NOMO-1 treated with dmso at 0.1 percent for 144 hours (cell line): ENCODE measurements around the gene MLLT3.

Source experiments
- DNase-seq: peaks from one replicate; lab custom pipeline; 2025; ENCODE audit not compliant: unreplicated experiment; lab: John Stamatoyannopoulos, UW

Gene MLLT3

DNA sequence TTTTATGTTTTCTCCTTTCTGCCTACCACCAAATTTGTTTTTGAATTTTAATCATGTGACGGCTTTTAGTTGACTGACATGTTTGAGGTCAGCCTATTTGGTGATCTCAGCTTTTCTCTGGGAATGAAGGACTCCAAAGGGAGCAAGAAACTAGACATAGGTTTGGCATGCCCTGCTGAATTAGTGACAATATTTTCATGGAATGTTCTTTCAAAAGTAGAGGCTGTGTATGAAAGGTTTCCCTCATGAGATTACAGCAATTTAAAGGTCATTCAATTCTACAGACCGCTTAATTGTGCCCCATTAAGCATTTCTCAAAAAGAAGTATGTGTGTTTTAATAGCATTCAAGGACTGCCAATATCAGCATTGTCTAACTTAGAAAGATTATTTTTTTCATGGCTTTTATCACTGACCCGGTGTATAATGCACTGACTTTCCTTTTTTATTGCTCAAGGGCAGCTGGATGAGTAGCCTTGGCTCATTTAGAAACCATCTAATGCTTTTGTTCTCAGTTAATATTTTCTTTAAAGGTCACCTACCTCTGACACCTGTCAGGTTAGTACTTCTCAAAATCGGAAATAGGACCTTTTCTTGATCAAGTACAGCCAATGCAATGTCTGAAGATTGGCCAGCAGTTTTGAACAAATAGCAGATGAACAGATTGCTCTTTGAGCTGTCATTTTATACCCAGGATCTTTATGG lies 8.1 kb upstream of the MLLT3 start:
- no peak for DNase-seq

DNA sequence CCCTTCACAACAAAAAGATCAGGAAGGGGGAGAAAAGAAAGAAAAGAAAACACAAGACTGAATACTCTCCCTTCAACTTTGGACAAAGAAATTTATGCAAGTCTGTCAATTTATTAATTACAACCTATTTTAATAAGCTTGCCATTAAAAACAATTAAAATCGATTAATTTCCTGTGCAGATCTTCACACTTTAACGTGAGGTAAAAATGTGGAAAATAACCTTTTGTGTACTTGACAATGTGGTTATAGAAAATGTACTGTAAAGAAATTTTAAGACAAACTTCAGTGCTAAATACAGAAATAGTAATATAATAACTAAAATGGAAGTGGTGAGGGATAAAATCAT lies 2.7 kb upstream of the MLLT3 start:
- no peak for DNase-seq

DNA sequence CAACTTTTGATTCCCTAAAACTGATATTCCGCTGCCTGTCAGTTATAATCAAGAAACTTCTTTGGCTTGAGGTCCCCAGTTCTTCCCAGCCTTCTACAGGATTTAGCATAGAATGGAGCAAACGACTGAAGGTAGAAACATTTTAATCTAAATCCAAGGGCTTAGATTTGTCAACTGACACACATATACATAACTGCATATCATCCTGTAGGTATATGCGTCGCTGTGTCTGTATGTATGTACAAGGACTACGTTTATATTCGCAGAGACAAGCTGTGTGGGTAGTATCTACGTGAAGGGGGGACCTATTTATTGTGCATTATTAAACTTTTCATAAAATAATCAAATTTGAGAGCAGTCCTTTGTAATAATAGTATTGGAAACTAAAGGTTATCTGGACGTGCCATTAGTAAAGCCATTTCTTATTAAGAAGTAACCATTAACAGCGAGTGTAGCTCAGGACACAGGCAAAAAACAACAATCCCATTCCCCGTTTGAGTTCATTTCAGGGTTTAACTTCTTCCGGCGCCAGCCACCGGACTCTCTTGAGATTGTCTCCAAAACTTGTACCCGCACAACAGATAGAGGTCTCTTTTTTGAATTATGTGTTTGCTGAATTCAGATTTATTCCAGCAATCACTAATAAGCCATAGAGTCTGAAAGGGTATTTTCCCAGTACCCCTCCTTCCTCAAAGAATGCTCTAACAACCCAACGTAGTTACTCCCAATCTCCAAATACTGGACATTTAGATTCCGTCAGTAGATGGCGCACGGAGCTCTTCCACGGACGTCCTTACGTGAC lies 2.1 kb upstream of the MLLT3 start:
- no peak for DNase-seq

DNA sequence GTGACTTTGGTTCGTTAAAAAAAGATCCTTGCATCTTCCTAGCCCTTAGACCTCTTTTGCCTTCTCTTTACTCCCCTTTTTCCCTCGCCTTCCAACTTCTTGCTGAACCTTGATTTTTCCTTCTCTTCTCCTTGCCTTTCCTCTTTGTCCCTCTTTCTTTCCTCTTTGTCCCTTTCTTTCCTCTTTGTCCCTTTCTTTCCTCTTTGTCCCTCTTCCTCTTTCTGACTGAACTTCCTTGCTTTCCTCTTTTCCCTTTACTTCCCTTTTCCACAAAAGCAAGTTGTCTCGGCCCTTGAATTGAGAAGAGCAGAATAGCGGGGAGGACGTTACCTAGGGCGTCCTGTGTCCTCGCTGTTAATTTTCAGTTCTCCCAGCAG lies 1.4 kb upstream of the MLLT3 start:
- no peak for DNase-seq

DNA sequence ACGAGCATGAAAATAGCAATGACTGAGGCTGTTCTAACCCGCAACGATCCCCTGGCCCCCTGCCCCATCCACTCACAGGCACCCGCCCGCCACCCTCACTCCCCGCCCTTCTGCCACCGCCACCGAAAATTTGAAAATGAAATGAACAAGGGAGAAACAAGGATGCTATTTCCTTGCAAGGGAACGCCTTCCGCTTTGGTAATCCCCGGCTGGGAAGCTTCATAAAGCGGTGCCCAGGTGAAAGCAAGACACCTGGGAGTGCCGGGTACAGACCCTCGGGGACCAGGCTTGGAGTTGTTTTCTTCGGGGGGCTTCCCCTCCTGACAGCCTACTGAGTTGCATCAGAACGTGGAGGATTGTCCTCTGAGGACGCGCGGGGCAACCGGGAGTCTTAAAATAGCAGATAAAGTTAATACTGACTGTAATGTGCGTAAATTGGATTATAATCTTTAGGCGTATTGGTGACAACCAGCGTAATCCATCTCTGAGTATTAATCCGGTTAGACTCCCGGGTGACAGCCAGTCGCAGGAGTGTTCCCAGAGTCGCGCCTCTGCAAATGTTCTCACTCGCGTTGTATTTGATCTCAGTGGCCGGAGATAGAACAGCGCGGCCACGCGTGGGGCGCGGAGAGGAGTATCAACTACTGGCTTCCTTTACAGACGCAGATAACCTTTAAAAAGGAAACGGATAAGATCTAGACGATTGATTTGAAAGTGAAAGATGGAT lies 885 bp upstream of the MLLT3 start:
- no peak for DNase-seq

DNA sequence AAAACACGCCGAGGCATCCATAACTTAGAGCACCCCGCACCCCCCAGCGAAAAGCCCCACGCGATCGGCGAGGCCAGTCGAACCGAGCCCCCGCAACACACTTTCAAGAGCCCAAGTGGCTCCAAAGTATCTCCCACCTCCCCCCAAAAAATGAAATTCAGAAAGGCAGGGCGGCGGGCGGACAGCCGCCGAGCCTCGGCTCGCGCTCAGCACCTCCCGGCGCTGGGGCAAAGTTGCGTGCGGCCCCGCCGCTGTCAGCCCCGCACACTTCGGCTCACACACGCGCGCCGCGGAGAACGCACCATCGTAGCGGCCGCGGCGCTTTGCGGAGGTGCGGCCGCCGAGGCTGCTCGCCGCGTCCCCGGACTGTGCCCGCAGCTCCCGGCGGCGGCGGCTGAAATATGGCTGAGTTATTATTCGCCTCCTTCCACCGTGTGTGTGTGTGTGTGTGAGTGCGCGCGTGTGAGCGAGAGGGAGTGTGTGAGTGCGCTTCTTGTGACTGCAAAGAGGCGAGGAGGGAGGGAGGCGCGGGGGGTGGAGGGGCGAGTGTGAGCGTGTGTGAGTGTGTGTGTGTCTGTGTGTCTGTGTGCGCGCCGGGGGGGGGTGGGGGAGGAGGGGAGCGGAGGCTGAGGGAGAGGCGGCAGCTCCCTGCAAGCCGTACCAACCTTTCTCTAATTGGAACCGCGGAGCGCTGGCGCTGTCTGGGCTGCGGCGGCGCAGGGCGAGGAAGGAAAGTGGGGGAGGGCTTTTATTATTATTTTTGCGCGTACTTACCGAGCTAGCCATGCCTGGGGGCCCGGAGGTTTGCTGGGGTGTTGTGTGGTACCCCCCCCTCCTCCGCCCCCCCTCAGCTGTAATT lies 599 bp downstream of the MLLT3 start:
- no peak for DNase-seq

DNA sequence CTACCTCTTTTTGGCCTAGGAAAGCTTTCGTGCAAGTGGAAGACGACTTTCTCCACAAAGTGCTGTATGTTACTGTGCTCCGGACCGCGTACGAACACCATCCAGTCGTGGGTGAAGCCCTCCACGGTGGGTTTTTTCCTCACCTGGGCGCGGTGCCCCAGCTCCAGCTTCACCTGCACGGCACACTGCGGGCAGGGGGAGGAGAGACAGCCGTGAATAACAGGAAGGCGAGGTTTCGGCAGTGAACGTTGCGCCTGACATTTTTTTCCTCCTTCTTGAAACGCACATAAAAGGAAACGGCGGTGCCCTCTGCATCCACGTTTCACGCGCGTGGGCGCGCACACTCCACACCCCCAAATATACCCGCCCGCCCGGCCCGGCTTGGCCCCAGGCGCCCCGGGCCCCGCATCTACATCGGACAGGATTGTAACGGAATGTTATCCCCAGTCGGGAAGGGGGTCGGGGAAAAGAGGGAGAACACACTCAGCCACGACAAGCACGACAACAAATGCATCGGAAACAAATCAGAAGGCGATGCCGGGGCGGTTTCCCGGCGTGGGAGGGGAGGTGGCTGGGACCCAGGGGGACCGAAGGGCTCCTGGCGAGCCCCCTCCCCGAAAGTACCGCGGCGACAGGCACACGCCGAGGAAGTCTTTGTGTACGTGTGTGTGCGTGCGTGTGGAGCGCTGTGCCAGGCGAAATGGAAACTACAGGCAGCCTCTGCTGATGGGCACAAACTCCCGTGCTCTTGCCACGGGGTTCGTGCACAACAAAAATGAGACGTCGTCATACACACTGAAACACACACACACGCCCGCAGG lies 1.4 kb downstream of the MLLT3 start:
- no peak for DNase-seq

DNA sequence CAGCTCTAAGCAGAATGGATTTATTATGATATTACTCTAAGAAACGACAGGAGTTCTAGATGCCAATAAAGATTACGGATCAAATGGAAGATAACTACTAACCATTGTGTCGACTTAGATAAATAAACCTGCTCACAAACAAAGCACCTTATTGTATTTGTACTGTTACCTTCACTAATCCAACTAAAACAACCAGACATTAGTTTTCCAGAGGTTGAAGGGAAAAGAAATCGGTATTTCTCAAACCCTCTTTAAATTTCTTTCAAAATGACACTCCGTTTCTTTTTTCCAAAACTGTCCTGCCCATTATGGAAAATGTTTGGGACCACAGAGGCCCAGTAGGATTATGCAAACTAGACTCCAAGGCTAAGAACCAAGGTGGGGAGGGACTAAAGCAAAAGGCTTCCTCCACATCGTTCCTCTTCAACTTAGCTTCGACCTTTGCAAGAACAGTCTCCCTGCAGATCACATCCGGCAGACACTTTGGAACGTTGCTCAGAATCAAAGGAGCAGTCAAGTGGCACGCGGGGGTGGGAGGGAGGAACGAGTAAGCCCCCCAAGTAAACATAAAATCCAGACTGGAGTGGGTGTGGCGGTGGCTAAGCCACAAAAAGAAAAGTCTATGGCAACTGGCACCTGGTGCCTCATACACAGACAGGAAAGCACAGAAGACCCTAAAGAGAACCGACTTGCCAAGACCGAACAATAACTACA lies 2.7 kb downstream of the MLLT3 start:
- no peak for DNase-seq

DNA sequence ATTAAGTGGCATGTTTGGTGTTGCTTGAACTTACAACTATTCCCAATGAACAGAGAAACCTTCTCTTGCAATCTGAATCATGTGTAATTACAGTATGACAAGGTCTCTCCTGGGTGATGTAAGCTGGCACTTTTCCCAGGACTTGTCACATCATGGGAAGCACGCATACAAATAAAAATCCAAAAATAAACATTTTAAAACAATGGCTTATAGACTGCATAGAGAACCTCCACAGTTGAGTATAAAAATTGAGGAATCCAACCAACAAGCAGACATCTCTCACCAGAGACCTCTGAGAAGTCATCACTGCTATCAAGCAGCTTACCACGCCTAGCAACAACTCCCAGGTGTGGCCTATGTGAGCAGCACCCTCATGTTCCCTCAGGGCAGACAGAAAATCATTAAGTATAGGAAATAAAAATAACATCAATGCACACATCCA lies 3.9 kb downstream of the MLLT3 start:
- DNase-seq = no peak

DNA sequence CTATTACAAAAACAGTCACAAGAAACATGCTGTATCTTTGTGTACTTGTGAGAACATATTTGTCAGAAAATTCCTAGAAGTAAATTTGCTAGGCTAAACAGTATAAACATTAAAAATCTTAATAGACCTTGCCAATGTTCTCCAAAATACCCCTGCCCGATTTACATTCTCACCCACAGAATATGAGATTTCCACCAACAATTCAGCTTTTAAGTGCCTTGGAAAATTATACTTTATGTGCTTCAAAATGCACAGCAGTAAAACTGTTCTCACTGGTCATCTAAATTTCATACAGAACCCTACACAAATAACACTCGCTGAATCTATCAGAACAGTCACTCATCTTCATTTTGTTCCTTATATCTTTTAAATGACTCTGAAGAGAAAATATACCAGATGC lies 5.5 kb downstream of the MLLT3 start:
- no peak for DNase-seq

DNA sequence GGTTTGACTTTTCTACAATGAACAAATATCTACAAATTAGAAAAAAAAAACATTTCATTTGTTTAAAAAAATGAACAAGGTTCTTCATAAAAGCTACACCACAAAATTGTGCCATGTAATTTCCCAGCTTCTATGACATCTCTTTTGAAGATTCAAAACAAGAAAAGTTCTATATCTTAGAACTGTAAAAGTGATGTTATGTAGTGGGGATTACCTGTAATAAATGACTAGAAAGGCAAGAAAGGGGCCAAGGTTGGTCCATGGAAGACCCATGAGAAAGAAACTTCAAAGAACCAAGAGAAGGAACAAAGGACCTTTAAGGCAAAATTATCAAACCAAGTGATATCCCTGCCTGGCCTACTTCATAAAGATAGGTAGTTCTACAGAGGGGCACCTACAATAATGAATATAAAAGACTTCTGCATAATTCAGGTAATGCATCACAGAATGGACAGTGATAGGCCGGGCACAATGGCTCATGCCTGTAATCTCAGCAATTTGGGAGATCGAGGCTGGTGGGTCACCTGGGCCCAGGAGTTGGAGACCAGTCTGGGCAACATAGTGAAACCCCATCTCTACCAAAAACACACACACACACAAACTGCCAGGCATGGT lies 7.6 kb downstream of the MLLT3 start:
- DNase-seq = no peak

DNA sequence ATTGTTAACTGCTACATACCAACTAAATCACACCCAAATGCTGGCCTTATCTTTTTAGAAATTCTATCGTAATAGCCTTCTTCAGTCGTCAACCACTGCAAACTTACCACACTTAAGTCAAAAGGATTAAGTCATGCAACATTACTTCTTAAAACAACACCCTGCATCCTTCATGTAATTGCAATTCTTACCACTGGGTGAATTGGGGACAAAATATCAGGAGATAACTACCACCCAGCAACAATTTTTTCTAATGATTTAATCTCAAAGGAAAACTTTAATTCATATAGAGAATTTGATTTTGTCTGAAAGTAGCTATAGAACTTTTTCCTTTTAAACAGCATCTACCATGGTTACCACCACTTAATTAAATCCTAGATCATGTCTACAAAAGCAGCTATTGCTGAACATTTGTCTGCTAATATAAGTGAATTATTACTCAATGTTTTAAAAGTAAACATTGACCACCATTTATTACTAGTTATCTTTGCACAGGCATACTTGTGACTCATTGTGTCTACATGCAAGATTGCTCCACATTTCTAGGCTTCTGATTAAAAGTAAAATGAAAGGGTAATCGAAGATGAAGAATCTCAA lies 10.5 kb downstream of the MLLT3 start:
- DNase-seq = no peak

DNA sequence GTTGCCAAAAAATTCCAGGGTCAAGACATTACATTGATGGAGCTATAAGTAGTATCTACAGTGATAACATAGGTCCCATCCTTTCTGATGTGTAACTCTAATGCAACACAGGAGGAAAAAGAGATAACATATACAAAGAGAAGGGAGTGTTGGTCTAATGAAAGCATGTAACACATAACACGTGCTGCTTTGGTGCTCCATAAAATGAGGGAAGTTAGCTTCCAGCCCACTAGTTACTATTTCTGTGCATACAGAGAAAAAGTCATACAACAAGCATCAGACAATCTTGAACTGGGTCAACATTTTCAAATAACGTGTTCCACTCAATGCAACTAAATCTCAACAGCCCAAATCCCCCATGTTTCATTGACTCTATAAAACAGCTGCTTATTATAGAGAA lies 11.7 kb downstream of the MLLT3 start:
- DNase-seq = no peak

DNA sequence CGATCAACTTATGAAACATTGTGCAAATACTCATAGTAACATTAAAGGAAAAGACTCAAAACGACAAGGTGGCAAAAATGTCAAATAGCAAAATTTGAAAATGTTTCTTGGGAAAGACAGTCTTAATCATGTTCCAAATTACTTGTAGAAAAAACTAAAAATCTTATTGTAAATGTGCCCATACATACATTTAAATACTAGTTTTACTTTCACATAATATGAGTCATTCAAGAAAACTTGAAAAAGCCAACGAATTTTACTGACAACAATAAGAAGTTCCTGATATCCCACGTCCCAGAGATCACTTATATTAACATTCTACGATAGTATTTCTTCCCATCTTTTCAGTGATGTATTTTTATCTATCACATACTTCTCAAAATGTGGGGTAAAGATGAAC lies 13.7 kb downstream of the MLLT3 start:
- DNase-seq = no peak

DNA sequence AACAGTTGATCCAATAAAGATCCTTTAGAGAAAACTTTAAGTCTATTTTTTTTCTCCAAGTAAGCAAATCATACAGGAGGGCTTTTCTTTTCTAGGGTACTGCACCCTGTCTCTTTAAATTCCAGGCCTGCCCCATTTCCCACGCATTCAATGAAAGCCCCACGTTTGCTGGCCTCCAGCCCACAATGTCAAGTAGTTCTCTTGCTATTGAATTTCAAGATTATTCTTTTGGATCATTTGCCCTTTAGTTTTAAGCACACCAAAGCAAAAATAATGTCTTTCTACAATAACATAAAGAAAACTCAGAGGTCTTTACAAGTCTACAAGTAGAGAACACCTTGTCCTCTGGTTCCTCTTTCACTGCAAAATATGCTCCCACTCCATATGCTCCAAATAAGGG lies 15.6 kb downstream of the MLLT3 start:
- no peak for DNase-seq

DNA sequence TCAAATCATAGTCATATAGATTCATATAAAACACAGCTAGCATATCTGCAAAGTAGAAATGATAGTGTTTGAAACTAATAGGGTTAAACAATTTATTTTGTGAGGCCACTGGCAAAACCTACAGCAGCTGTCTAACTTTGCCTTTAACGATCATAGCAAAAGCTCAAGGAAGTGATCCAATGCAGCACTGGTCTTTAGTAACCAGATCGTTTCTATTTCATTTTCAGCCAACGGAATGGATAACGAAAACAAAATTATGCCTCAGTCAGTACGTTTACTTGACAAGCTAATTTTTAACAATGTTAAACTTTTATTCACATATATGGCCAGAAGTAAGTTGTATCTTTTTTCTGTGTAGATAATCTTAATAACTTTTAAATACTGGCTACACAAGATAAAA lies 17.7 kb downstream of the MLLT3 start:
- no peak for DNase-seq

DNA sequence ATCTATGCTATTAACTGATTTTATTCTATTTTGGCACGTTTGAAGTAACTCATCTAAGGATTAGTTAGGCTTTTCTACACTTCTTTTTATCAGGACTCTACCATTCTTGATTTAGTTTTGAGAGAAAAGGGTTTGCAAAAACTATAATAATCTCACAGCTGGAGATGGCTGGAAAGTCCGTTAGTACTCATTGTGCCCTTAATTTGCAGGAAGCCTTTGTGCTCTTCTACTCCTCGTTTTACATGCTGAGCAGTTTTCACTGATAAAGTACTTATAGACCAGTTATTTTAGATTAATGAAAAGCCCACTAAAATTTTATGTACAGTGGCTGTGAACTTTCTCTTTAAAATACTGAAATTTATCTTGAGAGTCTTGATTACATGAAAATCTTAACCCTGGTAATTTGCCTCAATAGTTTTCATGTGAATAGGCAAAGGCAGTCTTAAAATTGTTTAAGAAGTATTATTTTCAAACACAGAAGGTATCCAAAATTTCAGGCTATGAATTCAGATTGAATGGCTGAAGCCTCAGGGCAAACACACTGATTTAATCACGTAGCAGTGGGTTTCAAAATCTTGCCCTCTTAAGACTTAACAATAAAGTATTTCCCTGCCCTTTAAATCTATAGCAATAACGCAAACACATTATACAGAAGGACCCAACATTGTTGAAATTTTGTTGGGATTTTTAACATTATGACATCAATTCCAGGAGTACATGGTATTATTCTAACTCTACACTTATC lies 18.6 kb downstream of the MLLT3 start:
- no peak for DNase-seq

DNA sequence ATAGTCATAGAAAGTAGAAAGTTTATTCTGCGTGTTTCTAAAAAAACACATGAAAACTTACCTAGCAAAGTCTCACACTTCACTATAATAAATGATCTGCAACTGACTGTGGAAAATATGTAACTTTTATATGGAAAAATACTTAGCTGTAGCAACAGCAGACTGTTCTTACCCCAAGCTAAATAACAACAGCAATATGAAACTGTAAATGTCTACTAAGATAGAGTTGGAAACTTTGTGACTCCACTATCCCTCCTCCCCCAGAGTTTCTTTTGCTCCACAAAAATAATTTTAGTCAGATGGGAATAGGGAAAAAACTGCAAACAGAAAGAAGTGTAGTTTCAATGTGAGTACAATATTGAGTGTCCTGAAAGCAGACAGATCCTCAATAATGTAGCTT lies 21.0 kb downstream of the MLLT3 start:
- no peak for DNase-seq
